WI38 (cell line): ENCODE results near the gene RAB26.

Source experiments
- H3K4me3 ChIP-seq: 2 replicates; pipeline ENCODE4 v1.5.1; 2011; ENCODE audit warnings: low read depth, mild to moderate bottlenecking, control low read depth, low read length
- CTCF ChIP-seq: IDR thresholded peaks from 2 replicates; pipeline ENCODE4 v1.5.1; 2012; ENCODE audit warnings: low read depth, mild to moderate bottlenecking, control low read depth, low read length

Gene RAB26

DNA sequence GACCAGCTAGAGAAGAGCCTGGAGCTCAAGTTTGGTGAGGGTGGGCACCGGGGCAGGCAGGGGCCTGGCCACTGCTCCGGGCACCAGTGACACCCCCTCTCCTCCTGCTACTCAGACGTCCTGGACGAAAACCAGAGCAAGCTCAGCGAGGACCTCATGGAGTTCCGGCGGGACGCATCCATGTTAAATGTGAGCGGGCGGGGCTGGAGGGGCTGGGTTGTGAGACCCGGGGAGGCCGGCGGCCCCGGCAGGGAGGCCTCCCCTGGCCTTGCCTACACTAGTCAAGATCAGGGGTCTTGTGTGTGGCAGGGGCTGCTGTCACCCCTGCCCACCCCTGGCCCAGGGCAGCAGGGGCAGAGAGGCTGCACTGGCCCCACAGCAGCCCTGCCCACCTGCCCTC, 24.9 kb downstream of the RAB26 start:
- TF ChIP-seq CTCF: no peak
- H3K4me3 ChIP-seq: no peak overlapping the region

- no peak overlapping the region for H3K4me3 ChIP-seq
- no peak for TF ChIP-seq CTCF
Measured at GRCh38 chr16:2173916-2174315, 25.5 kb downstream of the RAB26 start.

DNA sequence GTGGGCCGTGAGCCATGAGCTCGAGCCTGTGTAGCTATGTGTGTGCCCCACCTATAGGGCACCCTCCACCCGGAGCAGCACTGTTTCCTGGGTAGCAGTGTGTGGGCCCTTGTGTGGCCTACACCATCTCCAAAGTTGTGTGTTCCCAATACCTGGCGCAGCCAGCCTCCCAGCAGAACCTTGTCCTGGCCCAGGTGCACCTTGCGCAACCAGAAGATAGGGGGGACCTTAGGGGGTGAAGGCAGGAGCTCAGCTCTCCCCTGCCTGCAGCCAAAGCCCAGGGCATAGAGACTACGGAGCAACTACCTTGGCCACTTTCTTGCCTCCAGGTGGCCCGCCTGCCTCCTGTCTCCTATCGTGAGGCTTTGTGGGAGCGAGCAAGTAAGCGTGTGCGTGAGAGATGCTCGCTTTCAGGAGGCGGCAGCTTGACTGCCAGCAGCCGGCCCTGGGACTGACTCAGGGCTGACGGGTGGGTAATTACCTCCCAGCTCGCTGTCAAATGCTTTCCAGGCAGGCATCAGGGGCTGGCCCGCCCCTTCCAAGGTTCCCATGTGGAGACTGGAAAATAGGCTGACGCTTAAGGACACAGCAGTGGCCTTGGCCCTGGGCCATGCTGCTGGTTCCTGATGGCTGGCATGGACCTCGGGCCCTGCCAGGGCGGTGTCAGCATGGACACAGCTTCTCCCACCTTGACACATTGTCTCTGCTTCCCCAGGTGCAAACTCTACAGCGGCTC, 26.1 kb downstream of the RAB26 start:
- no peak overlapping the region for H3K4me3 ChIP-seq
- TF ChIP-seq CTCF: no peak

DNA sequence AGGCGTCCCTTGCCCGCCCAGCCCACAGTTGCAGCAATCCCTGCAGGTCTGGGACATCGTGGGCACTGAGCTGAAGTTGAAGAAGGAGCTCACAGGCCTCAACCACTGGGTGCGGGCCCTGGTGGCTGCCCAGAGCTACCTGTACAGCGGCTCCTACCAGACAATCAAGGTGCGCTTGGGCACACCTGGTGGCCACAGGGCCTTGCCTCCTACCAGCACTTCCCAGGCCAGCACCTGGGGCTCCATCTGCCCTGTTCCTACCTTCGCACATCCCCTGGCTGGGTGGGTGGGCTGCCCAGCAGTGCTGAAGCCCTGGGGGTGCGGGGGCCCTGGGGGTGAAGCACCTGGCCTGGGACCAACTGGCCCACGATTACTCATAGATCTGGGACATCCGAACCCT, 27.0 kb downstream of the RAB26 start:
- H3K4me3 ChIP-seq: no peak overlapping the region
- no peak for TF ChIP-seq CTCF

- TF ChIP-seq CTCF: no peak
- H3K4me3 ChIP-seq: no peak overlapping the region
Measured at GRCh38 chr16:2176047-2176446, 27.6 kb downstream of the RAB26 start.

DNA sequence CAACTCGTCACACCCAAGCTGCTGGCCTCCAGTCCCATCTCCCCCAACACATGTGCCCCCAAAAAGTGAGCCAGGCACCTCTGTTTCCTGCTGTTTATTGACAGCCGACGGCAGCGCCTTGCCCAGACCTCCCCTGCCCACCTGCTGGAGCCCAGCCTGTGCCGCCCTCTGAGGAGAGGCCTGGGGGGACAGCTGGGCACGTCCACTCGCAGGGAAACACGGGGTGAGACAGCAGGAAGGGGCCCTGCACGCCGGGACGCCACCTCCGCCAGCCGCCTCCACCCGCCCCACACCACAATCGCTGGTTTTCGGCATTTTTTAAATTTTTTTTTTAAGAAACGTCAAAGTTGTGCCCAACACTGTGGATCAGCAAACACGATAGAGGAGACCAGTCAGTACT, 28.7 kb downstream of the RAB26 start:
- TF ChIP-seq CTCF: no peak

GRCh38 chr16:2177561-2177960, 29.1 kb downstream of the RAB26 start:
- TF ChIP-seq CTCF: no peak
- H3K4me3 ChIP-seq: no peak overlapping the region

More for the DNA sequence above, 28.7 kb downstream of the RAB26 start:
- H3K4me3 ChIP-seq: no peak overlapping the region
